Naive B cell (primary cell): Measurements from ENCODE around the gene ACSL5. TPM values are rescaled to one million over a fixed set of nuclear protein-coding genes. Genes with fewer than 3 reads are reported as not detected.

ENCODE experiments used
- ATAC-seq, 2 donors: fragments of 150-1000 bp; cut with Tn5 transposase; 2 replicates each; pipeline ENCODE4 v1.10.0; 2021; ENCODE audit warnings: low read depth in 2 of 2, mild to moderate bottlenecking in 2 of 2, moderate library complexity in 2 of 2
- DNase-seq: peaks from one replicate; pipeline ENCODE4 v3.0.0; 2022
- H3K27ac Mint-ChIP-seq, 6 donors: one replicate each; pipeline ENCODE4 v1.8.0; 2020 to 2022; ENCODE audit warnings: mild to moderate bottlenecking in 6 of 6, mixed read lengths in 6 of 6, moderate library complexity in 5 of 6, inconsistent platforms in 2 of 6
- H3K27me3 Mint-ChIP-seq, 3 donors: one replicate each; pipeline ENCODE4 v1.8.0; 2021 to 2022; ENCODE audit warnings: mixed read lengths in 3 of 3, mild to moderate bottlenecking in 1 of 3
- H3K36me3 Mint-ChIP-seq, 2 donors: one replicate each; pipeline ENCODE4 v1.8.0; 2020 to 2022; ENCODE audit warnings: mixed read lengths in 2 of 2, inconsistent platforms in 1 of 2, mild to moderate bottlenecking in 1 of 2
- H3K4me1 Mint-ChIP-seq, 3 donors: one replicate each; pipeline ENCODE4 v1.8.0; 2020 to 2022; ENCODE audit warnings: mixed read lengths in 3 of 3, inconsistent platforms in 1 of 3, mild to moderate bottlenecking in 1 of 3, moderate library complexity in 1 of 3
- H3K4me3 Mint-ChIP-seq, 8 donors: one replicate each; pipeline ENCODE4 v1.8.0; 2020 to 2022; ENCODE audit warnings: mild to moderate bottlenecking in 8 of 8, mixed read lengths in 8 of 8, moderate library complexity in 8 of 8, inconsistent platforms in 2 of 8
- H3K9me3 Mint-ChIP-seq, 7 donors: one replicate each; pipeline ENCODE4 v1.8.0; 2020 to 2022; ENCODE audit warnings: mixed read lengths in 7 of 7, mild to moderate bottlenecking in 5 of 7, inconsistent platforms in 2 of 7, moderate library complexity in 1 of 7
- polyA plus RNA-seq, 6 donors: library from polyadenylated mRNA; unstranded; fragments of 300-500 nt; fragmentation: Illumina TruSeq; gene quantifications; one replicate each; pipeline ENCODE4 v1.2.3, GENCODE V29; 2021; ENCODE audit warnings: low read depth in 6 of 6

ACSL5 gene
- polyA plus RNA-seq, 6 donors from 2014 or later = 38.9 to 89.1 (median 60.2) TPM

DNA sequence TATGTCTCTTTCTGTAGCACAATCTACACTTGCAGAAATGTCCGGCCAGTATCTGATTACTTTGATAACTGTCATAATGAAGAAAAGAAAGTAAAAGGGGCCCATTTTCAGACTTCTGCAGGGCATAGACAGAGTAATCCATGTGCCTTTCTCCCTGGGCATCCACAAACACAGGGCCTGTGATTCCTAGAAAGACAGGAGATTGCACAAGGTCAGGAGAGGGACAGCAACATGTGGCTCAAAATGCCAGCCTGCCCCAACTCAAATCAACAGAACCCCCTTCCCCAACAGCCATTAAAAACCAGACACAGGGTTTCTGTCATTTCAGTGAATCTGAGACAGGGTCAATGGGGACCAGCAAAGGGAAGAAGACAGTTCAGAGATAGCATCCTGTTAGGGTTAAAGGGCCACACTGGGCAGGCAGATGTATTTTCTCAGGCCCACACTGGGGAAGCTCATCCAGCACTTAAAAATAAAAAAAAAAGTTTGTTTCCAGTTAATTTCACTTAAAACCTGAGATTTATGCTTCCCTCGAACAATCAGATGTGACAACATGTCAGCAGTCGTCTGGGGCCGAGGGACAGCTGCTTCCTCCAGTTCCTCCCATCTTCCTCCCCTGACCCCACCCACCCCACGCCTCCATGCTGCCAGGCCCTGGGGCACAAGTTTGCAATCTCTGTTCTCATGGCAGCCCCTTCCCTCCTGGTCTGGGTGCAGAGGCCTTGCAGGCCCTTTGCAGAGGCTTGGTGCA lies 30.7 kb upstream of the ACSL5 start:
- no peak for ATAC-seq
- DNase-seq = no peak
- no peak overlapping the region for H3K4me3 Mint-ChIP-seq
- peaks cover 0 to 4% (median 0%) of the 10 kb centered on the region in 7 donors for H3K9me3 Mint-ChIP-seq
- no peaks in the 10 kb centered on the region for H3K36me3 Mint-ChIP-seq
- no peak overlapping the region for H3K27ac Mint-ChIP-seq
- H3K27me3 Mint-ChIP-seq = peaks cover 0 to 7% (median 6%) of the 10 kb centered on the region in 3 donors
- H3K4me1 Mint-ChIP-seq = no peaks in the 10 kb centered on the region

DNA sequence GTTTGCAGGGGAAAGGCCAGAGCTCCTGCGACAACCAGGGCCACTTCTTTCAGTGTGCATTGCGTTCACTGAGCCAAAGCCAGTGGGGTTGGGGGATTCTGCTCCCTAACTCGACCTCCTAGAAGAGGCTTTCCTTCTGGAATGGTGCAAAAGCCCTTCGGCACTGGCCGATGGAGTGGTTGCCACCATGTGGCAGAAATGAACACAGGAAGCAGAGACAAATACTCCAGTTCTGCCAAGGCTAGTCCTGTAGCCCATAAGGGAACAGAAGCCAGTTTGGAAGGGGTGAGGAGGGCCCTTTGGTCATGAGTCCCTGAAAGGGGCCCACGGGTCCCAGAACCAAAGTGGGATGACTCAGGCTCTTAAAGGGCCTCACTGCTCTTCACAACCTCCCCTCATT lies 29.7 kb upstream of the ACSL5 start:
- H3K9me3 Mint-ChIP-seq = peaks cover 0 to 4% (median 0%) of the 10 kb centered on the region in 7 donors
- H3K4me3 Mint-ChIP-seq = no peak overlapping the region
- H3K4me1 Mint-ChIP-seq = no peaks in the 10 kb centered on the region
- H3K27ac Mint-ChIP-seq = no peak overlapping the region
- ATAC-seq (no peak), DNase-seq (no peak)
- no peaks in the 10 kb centered on the region for H3K36me3 Mint-ChIP-seq
- H3K27me3 Mint-ChIP-seq = peaks cover 0 to 7% (median 6%) of the 10 kb centered on the region in 3 donors

DNA sequence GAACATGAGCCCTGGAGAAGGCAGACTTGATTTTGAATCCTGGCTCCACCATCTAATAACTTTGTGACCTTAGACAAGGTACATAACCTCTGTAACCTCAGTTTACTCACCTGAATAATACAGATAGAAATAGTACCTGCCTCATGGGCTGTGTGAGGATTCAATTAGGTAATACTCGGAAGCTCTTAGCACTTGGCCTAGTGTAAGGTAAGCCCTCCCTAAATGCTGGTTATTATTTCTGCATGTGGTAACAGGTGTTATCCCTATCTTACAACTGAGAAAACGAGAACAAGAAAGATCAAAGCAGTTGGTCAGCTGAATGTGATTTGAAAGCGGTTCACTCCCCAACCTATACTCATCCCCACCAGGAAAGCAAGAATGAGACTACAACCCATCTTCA lies 28.7 kb upstream of the ACSL5 start:
- no peaks in the 10 kb centered on the region for H3K36me3 Mint-ChIP-seq
- H3K27ac Mint-ChIP-seq = peak overlapping the region in 1 of 6 donors; percentile 44
- H3K27me3 Mint-ChIP-seq = peaks cover 0 to 7% (median 6%) of the 10 kb centered on the region in 3 donors
- DNase-seq = no peak
- H3K4me3 Mint-ChIP-seq = no peak overlapping the region
- no peak for ATAC-seq
- H3K4me1 Mint-ChIP-seq = no peaks in the 10 kb centered on the region
- peaks cover 0 to 4% (median 0%) of the 10 kb centered on the region in 7 donors for H3K9me3 Mint-ChIP-seq

DNA sequence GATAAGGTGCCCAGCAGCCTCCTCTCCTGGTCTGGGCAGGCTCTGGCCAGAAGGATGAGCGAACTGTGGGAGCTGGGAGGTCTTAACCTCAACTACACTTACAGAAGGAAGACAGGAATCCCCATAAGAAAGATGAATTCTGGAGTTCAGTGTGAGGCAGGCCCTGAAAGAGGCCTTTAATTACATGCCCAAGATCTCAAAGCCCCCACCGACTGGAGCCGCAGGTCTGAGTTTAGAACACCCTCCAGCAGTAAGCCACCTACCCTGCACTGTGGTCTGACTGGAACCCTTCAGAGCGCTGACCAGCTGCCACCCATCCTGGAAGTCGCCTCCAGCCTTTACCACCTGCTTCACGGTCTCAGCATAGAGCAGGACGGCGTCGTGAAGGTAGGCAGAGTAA lies 28.2 kb upstream of the ACSL5 start:
- Mint-ChIP-seq H3K4me1 (no peaks in the 10 kb centered on the region), H3K27me3 (peaks cover 0 to 7% (median 6%) of the 10 kb centered on the region in 3 donors), H3K27ac (no peak overlapping the region), H3K9me3 (peaks cover 0 to 4% (median 0%) of the 10 kb centered on the region in 7 donors), H3K4me3 (no peak overlapping the region), H3K36me3 (no peaks in the 10 kb centered on the region)
- ATAC-seq (no peak), DNase-seq (no peak)

DNA sequence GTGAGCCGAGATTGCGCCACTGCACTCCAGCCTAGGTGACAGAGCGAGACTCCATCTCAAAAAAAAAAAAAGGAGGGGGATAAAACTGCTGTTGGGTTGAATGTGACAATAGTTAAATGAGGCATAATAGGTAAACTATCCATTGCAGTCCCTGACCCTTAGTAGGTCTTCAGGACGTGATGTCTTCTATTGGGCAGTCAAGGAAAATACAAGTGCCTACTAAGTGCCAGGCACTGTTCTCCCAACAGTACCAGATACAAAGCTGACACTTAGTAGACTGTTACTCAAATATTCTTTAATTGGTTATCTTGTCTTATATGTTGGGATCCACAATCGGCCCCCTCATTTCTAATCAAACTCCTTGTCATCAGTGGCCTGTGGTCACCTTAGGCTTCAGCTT lies 27.1 kb upstream of the ACSL5 start:
- DNase-seq (no peak), ATAC-seq (no peak)
- H3K27ac Mint-ChIP-seq = no peak overlapping the region
- H3K36me3 Mint-ChIP-seq = no peaks in the 10 kb centered on the region
- H3K27me3 Mint-ChIP-seq = peaks cover 0 to 7% (median 6%) of the 10 kb centered on the region in 3 donors
- H3K4me1 Mint-ChIP-seq = no peaks in the 10 kb centered on the region
- peaks cover 0 to 4% (median 0%) of the 10 kb centered on the region in 7 donors for H3K9me3 Mint-ChIP-seq
- H3K4me3 Mint-ChIP-seq = no peak overlapping the region

DNA sequence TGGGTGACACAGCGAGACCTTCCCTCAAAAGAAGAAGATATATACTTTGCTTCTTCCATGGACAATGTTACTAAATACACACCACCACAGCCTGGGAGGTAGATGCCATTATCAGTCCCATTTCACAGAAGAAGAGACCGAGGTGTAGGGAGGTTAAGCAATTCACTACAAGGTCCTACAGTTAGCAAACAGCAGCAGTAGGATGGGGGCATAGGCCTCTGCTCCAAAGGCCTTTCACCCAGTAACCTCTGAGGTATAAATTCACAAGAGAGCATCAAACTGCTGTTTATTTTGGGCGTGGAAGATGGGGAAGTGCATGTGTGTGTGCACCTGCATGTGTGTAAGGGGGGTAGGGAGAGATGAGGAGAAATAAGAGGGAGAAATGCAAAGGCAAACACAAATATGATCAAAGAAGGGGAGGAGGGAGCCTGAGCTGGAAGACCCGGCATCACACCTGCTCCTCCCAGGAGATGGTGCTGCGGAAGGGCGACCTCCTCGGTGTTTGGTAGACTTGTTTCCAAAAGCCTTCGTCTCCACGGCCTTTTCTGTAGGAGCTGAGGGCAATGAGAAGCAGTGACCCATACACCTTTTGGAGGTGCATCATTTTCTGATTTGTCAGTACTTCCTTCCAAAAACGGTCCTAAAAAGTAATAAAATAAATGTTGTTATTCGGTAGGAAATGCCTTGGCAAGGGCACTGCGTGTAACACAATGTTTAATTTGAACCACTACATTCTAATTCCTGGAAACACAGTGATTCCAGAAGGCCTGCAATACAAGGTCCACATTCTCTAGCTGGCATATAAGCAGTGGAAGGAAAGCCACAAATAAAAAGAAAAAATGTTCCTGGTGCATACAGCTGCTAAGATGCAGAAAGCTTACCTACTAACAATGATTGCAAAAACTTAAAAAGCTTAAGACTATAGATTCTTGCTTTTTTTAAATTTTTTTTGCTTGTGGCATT lies 25.9 kb upstream of the ACSL5 start:
- Mint-ChIP-seq H3K4me3 (no peak overlapping the region), H3K27me3 (peaks cover 0 to 7% (median 6%) of the 10 kb centered on the region in 3 donors), H3K27ac (no peak overlapping the region), H3K36me3 (no peaks in the 10 kb centered on the region), H3K9me3 (peaks cover 0 to 4% (median 0%) of the 10 kb centered on the region in 7 donors), H3K4me1 (no peaks in the 10 kb centered on the region)
- no peak for DNase-seq
- no peak for ATAC-seq

DNA sequence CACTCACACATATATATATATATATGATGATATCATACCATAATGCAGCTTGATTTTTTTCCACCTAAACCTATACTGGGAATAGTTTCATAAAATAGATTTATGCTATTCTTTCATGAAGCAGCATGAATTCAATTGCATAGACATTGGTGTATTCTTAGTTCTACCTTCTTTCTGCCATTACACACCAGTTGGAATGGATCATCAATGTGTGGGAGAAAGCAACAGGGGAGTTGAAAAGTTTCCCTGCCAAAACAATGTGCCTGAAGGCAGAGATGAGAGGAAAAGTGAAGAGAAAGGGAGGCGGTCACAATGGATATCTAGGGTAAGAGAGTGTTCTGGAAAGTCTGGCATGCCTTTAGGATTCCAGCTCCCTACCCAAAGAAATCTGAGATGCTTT lies 25.2 kb upstream of the ACSL5 start:
- H3K4me1 Mint-ChIP-seq = no peaks in the 10 kb centered on the region
- H3K27me3 Mint-ChIP-seq = peaks cover 0 to 7% (median 6%) of the 10 kb centered on the region in 3 donors
- H3K4me3 Mint-ChIP-seq = no peak overlapping the region
- ATAC-seq (no peak), DNase-seq (no peak)
- peaks cover 0 to 4% (median 0%) of the 10 kb centered on the region in 7 donors for H3K9me3 Mint-ChIP-seq
- no peaks in the 10 kb centered on the region for H3K36me3 Mint-ChIP-seq
- H3K27ac Mint-ChIP-seq = no peak overlapping the region

DNA sequence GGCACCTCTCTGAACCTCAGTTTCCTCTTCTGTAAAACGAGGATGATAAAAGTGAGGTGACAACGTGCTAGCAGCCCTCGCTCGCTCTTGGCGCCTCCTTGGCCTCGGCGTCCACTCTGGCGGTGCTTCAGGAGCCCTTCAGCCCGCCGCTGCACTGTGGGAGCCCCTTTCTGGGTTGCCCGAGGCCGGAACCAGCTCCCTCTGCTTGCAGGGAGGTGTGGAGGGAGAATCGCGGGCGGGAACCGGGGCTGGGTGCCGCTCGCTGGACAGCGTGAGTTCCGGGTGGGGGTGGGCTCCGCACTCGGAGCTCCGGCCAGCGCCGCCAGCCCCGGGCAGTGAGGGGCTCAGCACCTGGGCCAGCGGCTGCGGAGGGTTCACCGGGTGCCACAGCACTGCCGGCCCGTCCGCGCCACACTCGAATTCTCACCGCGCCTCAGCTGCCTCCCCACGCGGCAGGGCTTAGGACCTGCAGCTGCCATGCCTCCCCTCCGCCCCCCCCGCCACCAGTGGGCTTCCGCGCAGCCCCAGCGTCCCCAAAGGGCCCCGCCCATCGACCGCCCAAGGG lies 24.3 kb upstream of the ACSL5 start:
- no peaks in the 10 kb centered on the region for H3K36me3 Mint-ChIP-seq
- ATAC-seq (no peak), DNase-seq (no peak)
- no peak overlapping the region for H3K27ac Mint-ChIP-seq
- H3K4me3 Mint-ChIP-seq = no peak overlapping the region
- peaks cover 0 to 7% (median 6%) of the 10 kb centered on the region in 3 donors for H3K27me3 Mint-ChIP-seq
- H3K9me3 Mint-ChIP-seq = peaks cover 0 to 4% (median 0%) of the 10 kb centered on the region in 7 donors
- H3K4me1 Mint-ChIP-seq = no peaks in the 10 kb centered on the region

DNA sequence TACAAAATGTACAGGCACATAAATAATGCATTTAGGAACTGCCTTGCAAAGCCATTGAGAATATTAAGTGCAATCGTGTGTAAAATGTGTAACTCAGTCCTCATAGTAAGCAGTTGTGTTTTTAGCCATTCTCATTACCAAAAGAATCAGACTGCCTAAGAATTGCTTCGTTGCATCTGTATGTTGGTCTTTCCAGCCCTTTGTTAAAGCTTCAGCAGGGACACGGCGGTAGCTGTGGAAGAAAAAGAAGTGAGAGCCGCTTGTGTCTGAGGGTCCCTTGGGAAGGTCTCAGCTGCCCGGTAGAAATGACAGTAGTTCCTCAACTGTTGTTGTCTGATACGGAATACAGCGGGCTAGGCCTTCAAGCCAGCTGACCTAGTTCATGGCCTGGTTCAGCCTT lies 22.8 kb upstream of the ACSL5 start:
- H3K36me3 Mint-ChIP-seq = no peaks in the 10 kb centered on the region
- peaks cover 0 to 4% (median 0%) of the 10 kb centered on the region in 7 donors for H3K9me3 Mint-ChIP-seq
- H3K4me3 Mint-ChIP-seq = no peak overlapping the region
- ATAC-seq (no peak), DNase-seq (no peak)
- H3K27ac Mint-ChIP-seq = peak overlapping the region in 1 of 6 donors; percentile 18
- no peaks in the 10 kb centered on the region for H3K4me1 Mint-ChIP-seq
- peaks cover 0 to 7% (median 3%) of the 10 kb centered on the region in 3 donors for H3K27me3 Mint-ChIP-seq

DNA sequence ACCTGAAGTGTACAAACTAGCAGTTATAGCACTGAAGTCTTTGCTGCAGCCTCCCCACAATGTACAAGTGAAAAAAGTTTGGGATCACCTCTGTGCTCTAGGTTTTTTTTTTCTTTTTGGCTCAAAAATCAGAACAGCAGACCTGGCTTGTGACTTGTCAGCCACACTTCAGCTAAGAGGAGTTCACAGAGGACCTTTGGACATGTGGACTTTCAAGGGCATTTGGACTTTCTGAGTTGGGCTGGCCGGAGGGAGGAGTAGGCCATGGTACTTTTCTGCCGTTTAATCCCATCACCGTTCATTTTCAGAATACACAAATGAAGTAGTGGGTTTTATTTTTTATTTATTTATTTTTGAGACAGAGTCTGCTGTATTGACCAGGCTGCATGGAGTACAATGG lies 21.9 kb upstream of the ACSL5 start:
- no peak for DNase-seq
- no peaks in the 10 kb centered on the region for H3K4me1 Mint-ChIP-seq
- no peak overlapping the region for H3K4me3 Mint-ChIP-seq
- peaks cover 0 to 5% (median 0%) of the 10 kb centered on the region in 3 donors for H3K27me3 Mint-ChIP-seq
- H3K27ac Mint-ChIP-seq = no peak overlapping the region
- no peak for ATAC-seq
- H3K9me3 Mint-ChIP-seq = peaks cover 0 to 3% (median 0%) of the 10 kb centered on the region in 7 donors
- no peaks in the 10 kb centered on the region for H3K36me3 Mint-ChIP-seq

DNA sequence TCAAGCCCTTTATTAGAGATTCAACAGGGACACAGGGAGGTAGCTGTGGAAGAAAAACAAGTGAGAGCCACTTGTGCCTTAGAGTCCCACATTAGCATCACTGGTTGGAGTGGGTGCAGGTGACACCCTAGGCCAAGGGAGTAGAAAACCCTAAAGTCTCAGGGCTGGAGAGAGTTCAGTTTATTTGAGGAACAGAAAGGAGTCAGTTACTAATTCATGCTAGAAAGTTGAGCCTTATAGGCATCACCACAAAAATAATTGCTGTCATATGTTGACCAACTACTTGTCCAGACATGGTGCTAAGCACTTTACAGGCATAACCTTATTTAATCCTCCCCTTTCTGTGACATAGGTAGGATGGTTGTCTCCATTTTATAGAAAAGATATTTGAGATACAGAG lies 20.9 kb upstream of the ACSL5 start:
- Mint-ChIP-seq H3K4me3 (no peak overlapping the region), H3K27ac (peak overlapping the region in 1 of 6 donors; percentile 18), H3K36me3 (no peaks in the 10 kb centered on the region), H3K9me3 (no peaks in the 10 kb centered on the region), H3K27me3 (no peaks in the 10 kb centered on the region), H3K4me1 (no peaks in the 10 kb centered on the region)
- DNase-seq (no peak), ATAC-seq (no peak)

DNA sequence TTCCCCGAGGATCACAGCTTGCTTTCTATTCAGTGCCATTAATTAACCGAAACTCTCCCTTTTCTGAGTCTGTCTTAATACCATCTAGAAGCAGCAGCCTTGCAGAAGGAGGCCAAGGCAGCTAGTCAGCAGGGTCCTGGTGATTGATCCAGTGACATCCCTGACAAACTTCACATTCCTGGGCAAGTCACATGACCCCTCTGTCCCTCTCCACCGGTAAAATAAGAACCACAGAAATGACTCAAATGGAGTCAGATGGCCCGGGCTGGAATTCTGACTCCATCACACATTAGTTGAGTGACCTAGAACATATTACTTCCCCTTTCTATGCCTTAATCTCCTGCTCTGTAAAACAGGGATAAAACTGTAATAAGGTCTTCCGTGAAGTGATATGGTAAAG lies 17.2 kb upstream of the ACSL5 start:
- Mint-ChIP-seq H3K4me1 (no peaks in the 10 kb centered on the region), H3K9me3 (no peaks in the 10 kb centered on the region), H3K27ac (no peak overlapping the region), H3K36me3 (no peaks in the 10 kb centered on the region), H3K27me3 (peaks cover 0 to 8% (median 0%) of the 10 kb centered on the region in 3 donors), H3K4me3 (no peak overlapping the region)
- ATAC-seq (no peak), DNase-seq (no peak)

DNA sequence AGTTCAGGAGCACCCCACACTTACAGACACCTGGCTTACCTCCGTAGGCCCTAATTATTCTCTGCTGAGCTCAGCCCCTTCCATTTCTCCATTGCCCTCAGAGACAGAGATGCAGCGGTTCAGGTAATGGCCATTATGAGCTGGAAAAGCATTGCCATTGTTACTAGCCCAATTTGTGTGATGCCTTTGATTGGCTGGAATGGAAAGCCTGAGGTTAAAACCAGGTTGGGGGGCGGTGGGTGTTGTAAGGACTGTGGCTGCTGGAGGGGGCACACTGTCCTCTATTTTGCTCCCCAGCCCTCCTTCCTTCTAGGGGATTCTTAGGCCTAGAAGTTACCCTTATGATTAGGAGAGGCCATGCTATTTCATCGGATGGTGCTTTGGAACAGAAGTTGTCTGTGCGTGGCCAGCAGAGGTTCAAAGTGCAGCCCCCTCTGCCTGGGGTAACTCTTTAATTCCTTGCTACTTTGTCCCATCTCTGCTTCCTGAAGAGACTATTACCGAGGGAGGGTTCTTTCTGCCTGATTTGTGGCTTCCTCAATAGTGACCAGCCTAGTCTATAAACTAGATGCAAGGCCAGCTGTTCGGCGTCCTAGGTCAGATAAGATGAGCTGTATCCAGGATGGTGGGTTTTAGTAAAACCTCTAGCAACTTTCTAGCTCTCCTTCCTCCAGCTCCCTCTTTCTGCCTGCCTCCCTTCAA lies 14.2 kb upstream of the ACSL5 start:
- no peaks in the 10 kb centered on the region for H3K9me3 Mint-ChIP-seq
- H3K36me3 Mint-ChIP-seq = no peaks in the 10 kb centered on the region
- DNase-seq = no peak
- H3K4me3 Mint-ChIP-seq = no peak overlapping the region
- no peak for ATAC-seq
- peaks cover 4 to 9% (median 9%) of the 10 kb centered on the region in 3 donors for H3K27me3 Mint-ChIP-seq
- no peak overlapping the region for H3K27ac Mint-ChIP-seq
- no peaks in the 10 kb centered on the region for H3K4me1 Mint-ChIP-seq
